Brain microvascular endothelial cell (primary cell): ENCODE results near the gene HSPB7.

Source experiments
- DNase-seq: peaks from one replicate; pipeline ENCODE4 v3.0.0-alpha.2; 2020
- H3K27ac ChIP-seq: fragments of 250-450 bp; sonication (Bioruptor Pico); 2 replicates; pipeline ENCODE4 v1.5.1; 2020; ENCODE audit warnings: mild to moderate bottlenecking, moderate library complexity
- H3K27me3 ChIP-seq: fragments of 250-450 bp; sonication (Bioruptor Pico); replicated peaks from 2 replicates; pipeline ENCODE4 v1.5.1; 2020; ENCODE audit warnings: mild to moderate bottlenecking
- H3K36me3 ChIP-seq: fragments of 250-450 bp; sonication (Bioruptor Pico); replicated peaks from 2 replicates; pipeline ENCODE4 v1.5.1; 2020; ENCODE audit warnings: mild to moderate bottlenecking
- H3K4me3 ChIP-seq: 2 replicates; pipeline ENCODE4 v1.5.1; 2011; ENCODE audit warnings: low read depth, mild to moderate bottlenecking, control low read depth, low read length, moderate library complexity
- CTCF ChIP-seq: IDR thresholded peaks from 2 replicates; pipeline ENCODE4 v1.5.1; 2011; ENCODE audit warnings: low read depth, mild to moderate bottlenecking, moderate library complexity, low read length, control low read depth, inconsistent platforms; ENCODE audit errors: missing control alignments
- in situ Hi-C: cut with HindIII; loops from 2 replicates; pipeline ENCODE4 v1.10.0; 2017; ENCODE audit warnings: low sequenced_read_pairs, low pct_ligation_motif_present

Gene HSPB7

DNA sequence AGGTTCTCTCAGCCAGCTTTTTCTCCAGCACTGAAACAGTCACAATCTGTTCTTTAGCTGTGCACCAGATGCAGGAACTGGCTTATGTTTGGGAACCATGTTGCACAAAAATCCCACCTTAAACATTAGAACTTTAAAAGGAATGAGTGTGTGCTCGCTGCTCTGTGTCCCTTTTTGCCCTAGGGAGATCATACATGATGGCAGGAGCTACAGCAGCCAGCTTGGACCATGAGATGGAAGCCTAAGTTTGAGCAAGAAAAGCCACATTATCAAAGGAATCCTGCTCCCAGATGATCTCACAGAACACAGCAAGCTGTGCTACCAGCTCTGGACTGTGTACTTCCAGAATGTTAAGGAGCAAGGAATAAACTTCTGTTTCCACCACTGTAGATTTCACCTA lies 45.4 kb downstream of the HSPB7 start:
- no peak overlapping the region for H3K4me3 ChIP-seq
- no peak for DNase-seq
- in situ Hi-C loops = no loop called here
- H3K36me3 ChIP-seq = peaks cover 20% of the 10 kb centered on the region
- no peaks in the 10 kb centered on the region for H3K27me3 ChIP-seq
- no peak overlapping the region for H3K27ac ChIP-seq
- TF ChIP-seq CTCF = no peak

DNA sequence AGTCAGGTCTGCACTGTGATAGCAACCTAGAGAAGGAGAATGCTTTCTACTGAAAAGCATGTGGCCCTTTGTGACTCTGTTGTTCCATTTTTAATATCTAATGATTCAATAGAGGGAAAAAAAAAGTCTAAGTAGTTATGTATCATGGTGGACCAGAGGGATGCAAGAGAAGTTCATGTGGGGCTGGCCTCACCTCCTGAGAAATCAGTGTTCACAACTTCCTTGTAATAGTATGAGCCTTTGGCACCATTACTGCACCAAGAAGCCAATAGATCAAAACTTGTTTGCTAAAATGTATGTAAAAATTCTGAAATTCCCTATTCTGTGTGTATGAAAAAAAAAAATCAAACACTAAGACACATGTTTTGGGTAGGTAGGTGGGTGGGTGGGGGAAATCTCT lies 46.9 kb downstream of the HSPB7 start:
- in situ Hi-C loops = no loop called here
- H3K27ac ChIP-seq = no peak overlapping the region
- no peak for DNase-seq

GRCh38 chr1:15969321-15969880 lies 48.4 kb downstream of the HSPB7 start:
- Histone ChIP-seq H3K4me3 (no peak overlapping the region), H3K27ac (no peak overlapping the region), H3K27me3 (no peaks in the 10 kb centered on the region), H3K36me3 (peaks cover 20% of the 10 kb centered on the region)
- no peak for DNase-seq
- no peak for TF ChIP-seq CTCF
- in situ Hi-C loops = no loop called here

More for the DNA sequence above, 46.9 kb downstream of the HSPB7 start:
- H3K36me3 ChIP-seq = peaks cover 20% of the 10 kb centered on the region
- no peak for TF ChIP-seq CTCF
- H3K27me3 ChIP-seq = no peaks in the 10 kb centered on the region
- H3K4me3 ChIP-seq = no peak overlapping the region

DNA sequence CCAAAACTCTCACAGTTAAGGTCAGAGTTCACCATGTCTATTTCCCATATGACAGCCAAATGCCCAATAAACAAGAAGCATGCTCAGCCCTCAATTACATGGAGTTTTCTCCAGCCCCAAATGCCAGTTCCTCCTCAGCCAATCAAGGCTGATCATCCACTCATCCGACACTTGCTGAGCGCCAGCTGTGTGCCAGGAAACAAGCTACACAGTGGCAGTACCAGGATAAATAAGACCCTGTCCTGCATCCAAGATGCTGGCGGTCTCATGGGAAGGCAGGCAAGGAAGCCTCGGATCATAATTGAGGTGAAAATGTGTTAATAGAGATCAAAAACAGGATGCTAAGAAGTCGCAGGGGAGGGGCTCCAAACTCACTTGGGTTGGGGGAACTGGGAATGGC lies 49.7 kb downstream of the HSPB7 start:
- no peak overlapping the region for H3K4me3 ChIP-seq

GRCh38 chr1:15966956-15967344 lies 50.9 kb downstream of the HSPB7 start:
- no peak overlapping the region for H3K4me3 ChIP-seq
- H3K27ac ChIP-seq = no peak overlapping the region
- TF ChIP-seq CTCF = no peak
- no peaks in the 10 kb centered on the region for H3K27me3 ChIP-seq
- in situ Hi-C loops = no loop called here
- no peak for DNase-seq
- peaks cover 16% of the 10 kb centered on the region for H3K36me3 ChIP-seq

More for the DNA sequence above, 49.7 kb downstream of the HSPB7 start:
- Histone ChIP-seq H3K27ac (no peak overlapping the region), H3K36me3 (peaks cover 20% of the 10 kb centered on the region), H3K27me3 (no peaks in the 10 kb centered on the region)
- in situ Hi-C loops = no loop called here
- no peak for DNase-seq
- no peak for TF ChIP-seq CTCF
